Heart left ventricle (tissue), 16 donors: ENCODE measurements around the gene FOXP4. TPM values are rescaled to one million over a fixed set of nuclear protein-coding genes. Genes with fewer than 3 reads are reported as not detected.

Experiments used
- ATAC-seq, 4 donors: fragments of 200-7000 bp; cut with Tn5 transposase; one replicate each; pipeline ENCODE4 v1.9.1; 2020 to 2022; ENCODE audit warnings: moderate library complexity in 4 of 4, mild to moderate bottlenecking in 3 of 4, moderate number of reproducible peaks in 1 of 4
- DNase-seq, 5 donors: peaks; one replicate each; pipeline ENCODE4 v3.0.0-alpha.2; 2020
- H3K27ac ChIP-seq, 12 donors: fragments of 200-600 bp; sonication (generic) in 4 of 12; one replicate each; pipeline versions ENCODE4 v1.5.0 to v1.8.0; 2016 to 2022; ENCODE audit warnings: mild to moderate bottlenecking in 2 of 12
- H3K27me3 ChIP-seq, 9 donors: fragments of 200-600 bp; sonication (generic) in 2 of 9; one replicate each; pipeline versions ENCODE4 v1.5.1 to v1.8.0; 2016 to 2022; ENCODE audit warnings: mild to moderate bottlenecking in 3 of 9
- H3K36me3 ChIP-seq, 9 donors: fragments of 200-600 bp; sonication (generic) in 2 of 9; one replicate each; pipeline versions ENCODE4 v1.5.0 to v1.8.0; 2018 to 2022; ENCODE audit warnings: mild to moderate bottlenecking in 2 of 9
- H3K4me1 ChIP-seq, 12 donors: fragments of 200-600 bp; sonication (generic) in 4 of 12; one replicate each; pipeline versions ENCODE4 v1.5.0 to v1.8.0; 2016 to 2022; ENCODE audit warnings: mild to moderate bottlenecking in 3 of 12
- H3K4me3 ChIP-seq, 12 donors: fragments of 200-600 bp; sonication (generic) in 4 of 12; one replicate each; pipeline versions ENCODE4 v1.5.0 to v1.8.0; 2017 to 2022; ENCODE audit warnings: mild to moderate bottlenecking in 9 of 12, moderate library complexity in 4 of 12
- H3K9me3 ChIP-seq, 12 donors: fragments of 200-600 bp; sonication (generic) in 4 of 12; one replicate each; pipeline versions ENCODE4 v1.5.0 to v1.8.0; 2016 to 2022; ENCODE audit warnings: mild to moderate bottlenecking in 1 of 12
- CTCF ChIP-seq, 12 donors: fragments of 200-600 bp; sonication (generic) in 4 of 12; IDR thresholded peaks; one replicate each; pipeline versions ENCODE4 v1.5.0 to v1.8.0; 2018 to 2022; ENCODE audit warnings: antibody characterized with exemption in 12 of 12, mild to moderate bottlenecking in 5 of 12
- POLR2A ChIP-seq, 2 donors: fragments of 450-650 bp; IDR thresholded peaks; one replicate each; pipeline ENCODE4 v1.6.1; 2017; ENCODE audit warnings: antibody characterized with exemption in 2 of 2, mild to moderate bottlenecking in 2 of 2, moderate library complexity in 2 of 2
- WGBS, 4 donors: extraction: QIAGEN DNeasy Blood & Tissue Kit in 2 of 4; methylation state at CpG; one replicate each; pipeline versions ENCODE4 v1.1.5 to v1.1.7; 2013 to 2018; 5-methylcytosine and 5-hydroxymethylcytosine counted together
- intact Hi-C, 10 donors: fragments of 100-400 bp; cut with DNase I; formaldehyde crosslinking; loops; one replicate each; pipeline versions ENCODE4 v1.11.1 to v1.14.2; 2022
- polyA plus RNA-seq, 2 donors: library from polyadenylated mRNA; stranded (reverse); fragments of 200-250 nt; gene quantifications; one replicate each; pipeline ENCODE4 v1.2.3, GENCODE V29; 2013
- total RNA-seq, 9 donors: library from RNA; depleted of rRNA in 2 of 9; stranded (reverse); fragments of >200 nt in 2 of 9; fragmentation: NEBNext Ultra II Directional in 3 of 9; extraction: Animal tissue kit (Norgen Biotek cat#: 25700) in 3 of 9; gene quantifications; one replicate each; pipeline versions ENCODE4 v1.1.0 to v1.2.4, GENCODE V29; 2016 to 2023
- donor health status: ischemic (EF 13 %, LVEDD 7.1; RV severe dilation, severe dysfunction).
- donor health status: healthy with polysubstance abuse.
- donor health status: DM: no; HTN: yes; CAD: no.
- donor health status: DM: no; HTN: no; CAD: no.
- donor health status: ischemic (EF 25% LVEDD 6.9; RV normal size, moderate dysfunction).
- donor health status: ischemic (EF 25% LVEDD 5.7; RV mildly dilated, moderate dysfunction).
- donor health status: healthy.
- donor health status: DM: yes; HTN: yes; CAD: no.
- donor health status: ischemic (EF 35%, LVEDD 5.7; RV mildly dilated, moderate dysfunction).
- donor health status: nonischemic (EF 11% LVEDD 7.7; RV severe dilation, severe dysfunction).
- donor health status: DM: yes; HTN: yes; CAD: no.
- donor health status: PGD.
- donor health status: ischemic (EF 29% LVEDD 5.4; RV normal size, mild dysfunction).
- donor health status: nonischemic (EF 23%, LVEDD 6.1; RV moderate dilation, normal function).

The FOXP4 gene
- total and polyA plus RNA-seq, 11 donors = 10.9 to 22.5 (median 16.0) TPM

DNA sequence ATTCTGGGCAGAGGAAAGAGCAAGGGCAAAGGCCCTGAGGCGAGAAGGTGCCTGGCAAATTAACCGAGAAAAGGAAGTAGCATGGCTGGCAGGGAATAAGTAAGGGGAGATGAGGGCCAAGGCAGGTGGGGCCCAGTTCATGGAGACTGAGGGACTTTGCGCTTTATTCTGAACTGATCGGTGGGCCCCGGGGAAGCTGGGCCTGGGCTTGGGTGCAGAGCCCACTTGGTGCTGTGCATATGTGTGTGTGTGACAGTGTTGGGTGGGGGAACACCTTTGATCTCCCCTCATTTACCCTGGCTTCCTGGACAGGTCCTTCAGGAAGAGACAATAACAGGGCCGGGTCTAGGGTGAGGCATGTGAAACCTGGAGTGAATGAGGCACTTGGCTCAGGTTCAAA lies 89.2 kb downstream of the FOXP4 start:
- Histone ChIP-seq H3K4me1 (peaks cover 4 to 30% (median 20%) of the 10 kb centered on the region in 12 donors), H3K27ac (no peak overlapping the region), H3K27me3 (peaks cover 12 to 34% (median 28%) of the 10 kb centered on the region in 9 donors), H3K4me3 (no peak overlapping the region), H3K9me3 (no peaks in the 10 kb centered on the region), H3K36me3 (no peaks in the 10 kb centered on the region)
- TF ChIP-seq POLR2A (IDR thresholded peaks at IDR 0.05) (no peak), CTCF (IDR thresholded peaks at IDR 0.05) (no peak)
- WGBS, 4 donors = 87 to 93% (median 88%) methylated on average over 6 of the region's 6 CpGs
- DNase-seq = peak in 1 of 5 donors; percentile 4
- ATAC-seq = no peak
- intact Hi-C loops = no loop called here

DNA sequence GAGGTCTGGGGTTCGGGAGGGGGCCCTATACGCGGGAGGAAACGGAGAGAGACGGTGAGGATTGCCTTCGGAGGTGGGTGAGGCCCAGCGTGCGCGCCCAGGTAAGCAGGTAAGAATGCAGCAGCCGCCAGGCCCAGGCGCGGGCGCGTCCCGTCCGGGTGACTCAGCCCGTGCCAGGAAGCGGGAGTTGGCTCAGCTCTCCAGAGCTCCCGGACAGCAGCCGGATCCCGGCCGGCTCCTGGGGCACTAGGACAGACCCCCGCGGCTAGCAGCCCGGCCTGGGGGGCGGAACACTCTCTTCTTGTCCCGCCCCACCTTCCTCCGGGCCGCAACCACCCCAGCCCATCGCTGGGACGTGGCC lies 90.6 kb downstream of the FOXP4 start:
- peaks cover 12 to 34% (median 28%) of the 10 kb centered on the region in 9 donors for H3K27me3 ChIP-seq
- DNase-seq (peak in 1 of 5 donors; percentile 31), ATAC-seq (peak in 3 of 4 donors; percentile 33 to 46 (median 38))
- TF ChIP-seq POLR2A (IDR thresholded peaks at IDR 0.05) = no peak
- no peak for TF ChIP-seq CTCF (IDR thresholded peaks at IDR 0.05)
- peaks cover 4 to 30% (median 20%) of the 10 kb centered on the region in 12 donors for H3K4me1 ChIP-seq
- H3K36me3 ChIP-seq = no peaks in the 10 kb centered on the region
- no peaks in the 10 kb centered on the region for H3K9me3 ChIP-seq
- H3K4me3 ChIP-seq = peak overlapping the region in 11 of 12 donors; percentile 5 to 64 (median 51)
- 21 to 67% (median 28%) methylated on average over 18 to 31 of the region's 31 CpGs for WGBS, 4 donors
- H3K27ac ChIP-seq = no peak overlapping the region
- intact Hi-C loops = no loop called here

GRCh38 chr6:41637194-41638001 lies 91.2 kb downstream of the FOXP4 start:
- ATAC-seq = peak in 2 of 4 donors; percentile 17 to 39
- TF ChIP-seq POLR2A (IDR thresholded peaks at IDR 0.05) (no peak), CTCF (IDR thresholded peaks at IDR 0.05) (no peak)
- WGBS, 4 donors = 9 to 16% (median 11%) methylated on average over 29 to 54 of the region's 54 CpGs
- Histone ChIP-seq H3K27ac (no peak overlapping the region), H3K36me3 (no peaks in the 10 kb centered on the region), H3K4me1 (peaks cover 4 to 30% (median 20%) of the 10 kb centered on the region in 12 donors), H3K27me3 (peaks cover 12 to 34% (median 28%) of the 10 kb centered on the region in 9 donors), H3K9me3 (no peaks in the 10 kb centered on the region), H3K4me3 (peak overlapping the region; percentile 5 to 64 (median 50))
- peak in 1 of 5 donors; percentile 22 for DNase-seq
- intact Hi-C loops = no loop called here
